ENCODE results near the gene ACER1.

GRCh38 chr19:6343462-6343861, 10.1 kb upstream of the ACER1 start:
- TF ChIP-seq TAF1 (IDR thresholded peaks at IDR 0.05; ENCODE audit: borderline replicate concordance, insufficient read depth, low read length) = no peak
- no peak for TF ChIP-seq POLR2AphosphoS5 (IDR thresholded peaks at IDR 0.05; ENCODE audit: low read depth, low read length)
- no peak for TF ChIP-seq REST (IDR thresholded peaks at IDR 0.05; ENCODE audit: insufficient read depth in 1 of 2, low read depth in 2 of 2, low read length in 2 of 2)
- TF ChIP-seq SIN3A (IDR thresholded peaks at IDR 0.05; ENCODE audit: borderline replicate concordance, insufficient read depth, low read length) = no peak
